ENCODE measurements around the gene MS4A4A.
A peak's percentile ranks its signal among the peaks of the same experiment; 100 is the strongest.

Gene MS4A4A

DNA sequence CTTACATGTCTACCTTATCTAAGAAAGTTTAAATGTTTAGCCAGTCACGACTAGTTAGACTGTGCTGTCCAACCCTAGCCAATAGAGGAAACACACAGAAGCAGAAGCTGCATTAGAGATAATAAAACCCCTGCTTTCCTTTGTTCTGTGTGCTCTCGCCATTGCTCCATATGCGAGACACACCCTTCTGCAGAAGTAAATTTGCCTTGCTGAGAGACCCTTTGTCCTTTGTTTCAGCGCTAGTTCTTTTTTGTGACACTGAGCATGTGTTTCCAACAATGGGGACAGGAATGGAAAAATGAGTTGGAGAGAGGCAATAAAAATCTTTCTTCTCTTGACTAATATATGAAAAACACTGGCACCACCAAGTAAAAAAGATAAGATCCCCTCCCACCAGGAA is 19.5 kb upstream of the MS4A4A start:
- H3K27me3 ChIP-seq (ENCODE audit: insufficient read depth, poor library complexity, severe bottlenecking): no peaks in the 10 kb centered on the region
- ATAC-seq (ENCODE audit: low read depth): no peak
- H3K4me3 ChIP-seq (ENCODE audit: severe bottlenecking): no peak overlapping the region
- H3K4me1 ChIP-seq (ENCODE audit: insufficient read depth, poor library complexity, severe bottlenecking): no peaks in the 10 kb centered on the region
- DNase-seq (ENCODE audit: low spot score): no peak
- no peaks in the 10 kb centered on the region for H3K36me3 ChIP-seq (ENCODE audit: low read depth)
- H3K27ac ChIP-seq (ENCODE audit: poor library complexity, severe bottlenecking): no peak overlapping the region
- TF ChIP-seq, protein P1, sequence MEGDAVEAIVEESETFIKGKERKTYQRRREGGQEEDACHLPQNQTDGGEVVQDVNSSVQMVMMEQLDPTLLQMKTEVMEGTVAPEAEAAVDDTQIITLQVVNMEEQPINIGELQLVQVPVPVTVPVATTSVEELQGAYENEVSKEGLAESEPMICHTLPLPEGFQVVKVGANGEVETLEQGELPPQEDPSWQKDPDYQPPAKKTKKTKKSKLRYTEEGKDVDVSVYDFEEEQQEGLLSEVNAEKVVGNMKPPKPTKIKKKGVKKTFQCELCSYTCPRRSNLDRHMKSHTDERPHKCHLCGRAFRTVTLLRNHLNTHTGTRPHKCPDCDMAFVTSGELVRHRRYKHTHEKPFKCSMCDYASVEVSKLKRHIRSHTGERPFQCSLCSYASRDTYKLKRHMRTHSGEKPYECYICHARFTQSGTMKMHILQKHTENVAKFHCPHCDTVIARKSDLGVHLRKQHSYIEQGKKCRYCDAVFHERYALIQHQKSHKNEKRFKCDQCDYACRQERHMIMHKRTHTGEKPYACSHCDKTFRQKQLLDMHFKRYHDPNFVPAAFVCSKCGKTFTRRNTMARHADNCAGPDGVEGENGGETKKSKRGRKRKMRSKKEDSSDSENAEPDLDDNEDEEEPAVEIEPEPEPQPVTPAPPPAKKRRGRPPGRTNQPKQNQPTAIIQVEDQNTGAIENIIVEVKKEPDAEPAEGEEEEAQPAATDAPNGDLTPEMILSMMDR (IDR thresholded peaks at IDR 0.05; ENCODE audit: poor library complexity, severe bottlenecking): no peak
- no peaks in the 10 kb centered on the region for H3K9me3 ChIP-seq (ENCODE audit: severe bottlenecking)

DNA sequence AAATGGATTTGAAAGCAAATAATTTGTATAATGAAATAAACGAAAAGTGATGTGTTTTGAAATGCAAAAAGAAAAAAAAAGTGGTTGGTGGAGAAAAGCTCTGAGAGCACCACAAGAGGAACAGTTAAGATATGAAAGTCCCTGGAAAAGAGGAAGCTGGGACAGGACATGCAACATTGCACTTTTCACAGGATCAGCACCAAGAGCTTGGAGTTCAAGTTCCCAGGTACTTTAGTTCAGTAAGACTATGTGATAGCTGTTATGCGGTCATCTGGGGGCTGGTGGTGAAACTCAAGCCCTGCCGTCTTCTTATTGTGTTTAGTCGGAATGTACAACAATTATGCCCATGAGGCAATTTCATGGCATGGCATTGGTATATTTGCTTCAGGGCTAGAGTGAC is 17.1 kb upstream of the MS4A4A start:
- no peak for DNase-seq (ENCODE audit: low spot score)
- ATAC-seq (ENCODE audit: low read depth): no peak
- Histone ChIP-seq H3K4me1 (ENCODE audit: insufficient read depth, poor library complexity, severe bottlenecking) (no peaks in the 10 kb centered on the region), H3K4me3 (ENCODE audit: severe bottlenecking) (no peak overlapping the region), H3K36me3 (ENCODE audit: low read depth) (no peaks in the 10 kb centered on the region), H3K27ac (ENCODE audit: poor library complexity, severe bottlenecking) (no peak overlapping the region), H3K27me3 (ENCODE audit: insufficient read depth, poor library complexity, severe bottlenecking) (peaks cover 15% of the 10 kb centered on the region), H3K9me3 (ENCODE audit: severe bottlenecking) (no peaks in the 10 kb centered on the region)
- TF ChIP-seq, protein P1 (IDR thresholded peaks at IDR 0.05; ENCODE audit: poor library complexity, severe bottlenecking): no peak

DNA sequence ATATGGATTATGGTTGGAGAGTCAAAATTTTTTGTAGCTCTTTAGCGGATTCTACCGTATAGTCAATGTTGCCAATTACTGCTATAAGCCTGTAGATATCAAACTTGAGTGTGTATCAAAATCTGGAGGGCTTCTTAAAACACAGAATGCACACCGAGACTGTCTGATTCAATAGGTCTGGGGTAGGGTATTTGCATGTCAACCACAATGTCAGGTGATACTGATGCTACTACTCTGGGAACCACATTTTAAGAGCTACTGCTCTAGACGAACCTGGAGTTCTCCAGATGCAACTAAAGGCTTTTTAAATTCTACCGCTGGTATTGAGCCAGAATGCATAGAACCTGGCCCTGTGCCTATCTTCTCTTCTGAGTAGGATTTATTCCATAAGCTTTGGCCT is 15.8 kb upstream of the MS4A4A start:
- no peaks in the 10 kb centered on the region for H3K9me3 ChIP-seq (ENCODE audit: severe bottlenecking)
- no peaks in the 10 kb centered on the region for H3K4me1 ChIP-seq (ENCODE audit: insufficient read depth, poor library complexity, severe bottlenecking)
- TF ChIP-seq, protein P1 (IDR thresholded peaks at IDR 0.05; ENCODE audit: poor library complexity, severe bottlenecking): no peak
- H3K27me3 ChIP-seq (ENCODE audit: insufficient read depth, poor library complexity, severe bottlenecking): peaks cover 17% of the 10 kb centered on the region
- H3K4me3 ChIP-seq (ENCODE audit: severe bottlenecking): no peak overlapping the region
- DNase-seq (ENCODE audit: low spot score): no peak
- no peak for ATAC-seq (ENCODE audit: low read depth)
- H3K27ac ChIP-seq (ENCODE audit: poor library complexity, severe bottlenecking): no peak overlapping the region
- H3K36me3 ChIP-seq (ENCODE audit: low read depth): no peaks in the 10 kb centered on the region

DNA sequence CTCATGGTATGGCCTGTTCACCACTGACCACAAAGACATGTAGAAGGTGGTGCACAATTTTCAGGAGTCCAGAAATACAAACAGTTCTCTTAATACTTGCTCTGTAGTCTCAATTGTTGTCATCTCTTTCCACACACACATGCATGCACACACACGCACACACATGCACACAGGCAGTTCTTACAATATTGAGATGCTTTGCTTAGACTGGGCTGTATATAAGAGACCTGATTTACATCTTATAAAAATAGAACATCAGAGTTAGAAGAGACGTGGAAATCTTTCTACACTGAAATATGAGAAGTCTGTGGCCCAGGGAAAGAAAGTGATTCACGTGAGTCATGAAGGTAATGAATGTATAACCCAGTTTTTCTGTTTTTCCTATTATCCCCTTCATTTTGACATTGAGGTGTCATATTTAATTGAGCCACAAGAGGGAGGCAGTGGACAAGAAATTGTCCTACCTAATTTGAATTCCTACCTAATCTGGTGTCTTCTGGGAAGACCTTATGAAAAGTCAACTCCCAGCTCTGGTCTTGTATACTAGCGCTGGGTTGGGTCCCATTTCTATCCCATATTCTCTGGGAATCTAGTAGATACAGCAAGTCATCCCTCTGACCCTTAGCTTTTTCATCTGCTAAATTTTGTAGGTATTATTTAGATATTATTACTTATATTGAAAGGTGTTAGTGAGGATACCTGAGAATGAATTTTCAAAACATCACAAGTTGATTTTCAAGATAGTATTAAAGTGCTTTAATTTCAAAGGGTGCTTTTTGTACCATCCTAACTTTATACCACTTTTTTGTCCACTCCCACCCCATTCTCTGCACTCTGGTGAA is 14.9 kb upstream of the MS4A4A start:
- H3K4me1 ChIP-seq (ENCODE audit: insufficient read depth, poor library complexity, severe bottlenecking): no peaks in the 10 kb centered on the region
- ATAC-seq (ENCODE audit: low read depth) (peak; percentile 50), DNase-seq (ENCODE audit: low spot score) (no peak)
- H3K9me3 ChIP-seq (ENCODE audit: severe bottlenecking): no peaks in the 10 kb centered on the region
- H3K27me3 ChIP-seq (ENCODE audit: insufficient read depth, poor library complexity, severe bottlenecking): peaks cover 17% of the 10 kb centered on the region
- TF ChIP-seq, protein P1 (IDR thresholded peaks at IDR 0.05; ENCODE audit: poor library complexity, severe bottlenecking): peak; percentile 79
- no peak overlapping the region for H3K27ac ChIP-seq (ENCODE audit: poor library complexity, severe bottlenecking)
- H3K4me3 ChIP-seq (ENCODE audit: severe bottlenecking): no peak overlapping the region
- H3K36me3 ChIP-seq (ENCODE audit: low read depth): no peaks in the 10 kb centered on the region

DNA sequence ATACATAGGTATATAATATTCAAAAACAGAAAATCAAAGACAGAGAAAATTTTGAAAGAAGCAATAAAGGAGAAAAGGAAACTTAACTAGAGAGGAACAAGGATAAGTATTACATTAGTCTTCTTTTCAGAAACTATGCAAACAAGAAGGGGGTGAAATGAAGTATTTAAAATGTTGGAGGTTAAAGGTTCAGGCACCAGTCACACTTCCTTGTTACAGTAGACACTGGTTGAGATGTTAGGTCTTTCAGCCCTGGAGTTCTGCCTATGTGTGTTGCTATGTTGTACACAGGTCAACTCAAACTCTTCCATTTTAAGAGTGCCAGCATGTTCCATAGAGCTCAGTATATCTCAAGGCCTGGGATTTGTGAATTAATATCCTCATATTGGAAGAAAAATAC is 6.0 kb upstream of the MS4A4A start:
- DNase-seq (ENCODE audit: low spot score) (no peak), ATAC-seq (ENCODE audit: low read depth) (no peak)
- no peaks in the 10 kb centered on the region for H3K27me3 ChIP-seq (ENCODE audit: insufficient read depth, poor library complexity, severe bottlenecking)
- TF ChIP-seq, protein P1 (IDR thresholded peaks at IDR 0.05; ENCODE audit: poor library complexity, severe bottlenecking): no peak
- no peak overlapping the region for H3K4me3 ChIP-seq (ENCODE audit: severe bottlenecking)
- H3K27ac ChIP-seq (ENCODE audit: poor library complexity, severe bottlenecking): no peak overlapping the region
- no peaks in the 10 kb centered on the region for H3K9me3 ChIP-seq (ENCODE audit: severe bottlenecking)
- H3K4me1 ChIP-seq (ENCODE audit: insufficient read depth, poor library complexity, severe bottlenecking): no peaks in the 10 kb centered on the region
- H3K36me3 ChIP-seq (ENCODE audit: low read depth): no peaks in the 10 kb centered on the region
